HT1080 (cell line): ENCODE results near the gene FGFR1OP2. TPM values are rescaled to one million over a fixed set of nuclear protein-coding genes. Genes with fewer than 3 reads are reported as not detected.

ENCODE experiments used
- DNase-seq: peaks from one replicate; pipeline ENCODE4 v3.0.0-alpha.2; 2015; ENCODE audit warnings: low read depth
- total RNA-seq: library from RNA; depleted of rRNA; stranded (reverse); fragments of >200 nt; shearing (Covaris generic); gene quantifications from 2 replicates; pipeline ENCODE4 v1.2.3, GENCODE V29; 2014; rRNA removed

FGFR1OP2 gene
- total RNA-seq, 1 experiment from 2014 or later, result 56.5 TPM

- no peak for DNase-seq
These were observed 63.4 kb downstream of the FGFR1OP2 start for GRCh38 chr12:27001663-27002062.

- no peak for DNase-seq
These were observed 63.9 kb downstream of the FGFR1OP2 start for GRCh38 chr12:27002141-27002540.

DNA sequence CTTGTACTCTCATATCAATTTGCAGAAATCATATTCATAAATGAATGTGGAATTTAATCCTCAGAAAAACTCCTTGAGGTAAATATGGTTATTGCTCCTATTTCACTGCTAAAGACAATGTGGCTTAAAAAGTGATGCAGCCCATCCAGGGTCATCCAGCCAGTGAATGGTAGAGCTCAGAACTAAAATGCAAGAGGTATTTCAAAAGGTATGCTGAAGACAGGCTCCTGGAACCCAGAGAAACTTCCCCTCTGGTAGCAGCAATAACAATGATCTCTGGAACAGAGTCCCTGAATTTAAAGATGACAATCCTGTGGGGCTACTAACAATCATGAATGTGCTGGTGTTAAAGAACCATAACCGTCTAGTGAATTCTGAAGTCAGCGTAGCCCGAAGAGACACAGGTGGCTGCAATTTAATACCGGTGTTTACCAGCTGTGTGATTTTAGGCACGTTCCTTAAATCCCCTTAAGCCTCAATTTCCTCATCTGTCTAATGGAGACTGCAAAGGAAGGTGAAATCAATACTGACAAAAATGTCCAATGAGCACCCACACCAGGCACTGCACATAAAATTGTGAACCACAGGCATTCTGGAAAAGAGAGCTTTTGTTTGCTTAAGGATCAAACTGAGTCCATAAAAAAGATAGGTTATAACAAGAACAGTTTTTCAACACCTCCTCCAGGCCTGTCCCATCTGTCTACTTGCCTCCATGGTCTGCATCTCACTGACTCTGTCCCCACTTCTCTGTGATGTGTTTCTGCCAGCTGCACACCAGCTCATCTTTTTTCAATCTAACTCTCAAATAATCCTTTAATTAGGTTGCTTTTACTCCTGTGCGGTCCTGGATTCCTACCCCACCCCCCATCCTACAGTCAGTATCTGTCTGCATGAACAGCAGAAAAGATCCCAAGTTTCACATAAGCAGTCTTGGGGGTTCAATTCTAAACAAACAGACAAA is 65.4 kb downstream of the FGFR1OP2 start:
- no peak for DNase-seq

GRCh38 chr12:27005495-27005894 is 67.2 kb downstream of the FGFR1OP2 start:
- no peak for DNase-seq

DNA sequence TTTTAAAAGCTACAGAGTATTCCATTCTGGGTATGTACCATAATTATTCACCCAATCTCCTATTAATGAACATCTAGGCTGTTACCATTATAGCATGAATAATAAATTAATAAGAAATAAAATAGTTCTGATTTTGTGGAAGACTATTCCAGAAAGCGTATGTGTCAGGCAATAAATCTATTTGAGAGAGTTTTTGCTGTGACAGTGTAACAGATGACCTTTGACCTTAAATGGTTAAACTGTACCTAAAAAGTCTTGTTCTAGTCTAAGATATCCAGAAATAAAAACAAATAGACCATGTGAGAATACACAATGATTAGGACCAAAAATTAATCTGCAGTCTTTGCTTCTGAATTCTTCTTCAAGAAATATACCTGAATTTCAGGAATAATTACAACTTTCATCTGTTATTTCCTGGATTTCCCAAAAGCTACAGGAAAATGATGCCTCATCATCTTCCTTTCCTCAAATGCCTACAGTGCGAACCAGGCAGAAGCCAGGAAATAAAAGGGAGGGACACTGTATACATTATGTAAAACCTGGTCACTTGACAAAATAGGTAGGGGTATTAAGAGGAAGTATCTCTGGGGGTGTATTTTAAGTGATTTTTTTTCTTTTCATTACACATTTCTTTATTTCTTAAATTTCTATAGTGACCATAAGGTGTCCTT is 68.7 kb downstream of the FGFR1OP2 start:
- no peak for DNase-seq

GRCh38 chr12:27008081-27008480 is 69.8 kb downstream of the FGFR1OP2 start:
- DNase-seq, result no peak

DNA sequence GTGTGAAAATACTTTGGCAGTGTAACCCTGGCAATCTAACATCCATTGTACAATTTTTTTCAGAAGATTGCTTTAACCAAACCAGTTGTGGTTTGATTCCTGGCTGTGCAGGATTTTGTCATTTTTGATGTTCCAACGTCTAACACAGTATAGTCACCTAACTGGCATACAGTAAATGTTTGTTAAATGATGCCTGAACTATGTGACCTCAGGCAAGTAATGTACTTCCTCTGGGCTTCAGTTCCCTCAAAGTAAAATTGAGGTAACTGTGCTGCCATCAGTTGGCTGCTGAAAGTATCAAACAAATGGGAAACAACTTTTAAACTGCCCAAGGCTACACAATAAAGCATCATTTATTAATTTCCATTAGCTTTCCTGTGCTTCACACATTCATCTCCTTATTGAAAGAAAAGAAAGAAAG is 71.6 kb downstream of the FGFR1OP2 start:
- DNase-seq, result no peak

GRCh38 chr12:27012239-27012981 is 74.1 kb downstream of the FGFR1OP2 start:
- DNase-seq, result no peak

- no peak for DNase-seq
These were observed 74.6 kb downstream of the FGFR1OP2 start for GRCh38 chr12:27012982-27013255.

- DNase-seq, result peak; percentile 46
These were observed 75.4 kb downstream of the FGFR1OP2 start for GRCh38 chr12:27013611-27014084.

DNA sequence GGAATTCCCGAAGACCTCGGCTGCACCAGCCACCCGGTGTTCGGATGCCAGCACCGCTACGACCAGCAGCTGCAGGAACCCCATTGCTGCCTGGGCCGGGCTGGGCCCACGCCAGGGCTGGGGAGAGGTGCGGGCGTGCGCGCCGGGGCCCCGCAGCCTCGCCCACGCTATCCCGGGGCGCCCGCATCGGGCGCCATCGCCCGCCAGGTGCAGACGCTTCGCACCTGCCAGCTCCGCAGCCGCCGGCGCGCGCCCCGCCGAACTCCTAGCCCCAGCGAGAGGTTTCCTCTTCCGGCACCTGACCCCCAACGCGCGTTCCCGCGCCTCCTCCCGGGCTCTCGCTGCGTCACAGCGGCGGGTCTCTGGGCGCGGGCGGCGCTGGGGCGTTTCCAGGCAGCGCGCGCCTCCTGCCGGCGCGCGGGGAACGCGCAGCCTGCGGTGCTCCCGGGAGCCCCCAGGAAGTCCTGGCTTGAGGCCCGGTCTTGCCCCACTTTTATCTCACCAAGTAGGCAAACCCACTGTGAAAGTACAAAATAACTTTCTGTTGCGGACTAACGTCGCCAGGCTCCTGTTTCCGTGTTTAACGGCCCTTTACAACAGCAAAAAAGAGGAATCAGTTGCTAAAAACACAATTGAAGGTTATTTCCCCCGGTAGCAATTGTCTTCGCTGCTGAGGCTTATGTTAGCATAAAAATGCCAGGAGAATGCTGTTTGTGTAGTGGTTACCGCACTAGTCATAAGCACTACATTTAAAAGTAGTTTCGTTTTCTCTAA is 76.0 kb downstream of the FGFR1OP2 start, which contains the start of gene TM7SF3:
Gene TM7SF3 (minus strand): TSS at position 300 of the 774 bp plus-strand sequence. CDS start 216 bp downstream, at position 84.
- DNase-seq, result peak; percentile 89

DNA sequence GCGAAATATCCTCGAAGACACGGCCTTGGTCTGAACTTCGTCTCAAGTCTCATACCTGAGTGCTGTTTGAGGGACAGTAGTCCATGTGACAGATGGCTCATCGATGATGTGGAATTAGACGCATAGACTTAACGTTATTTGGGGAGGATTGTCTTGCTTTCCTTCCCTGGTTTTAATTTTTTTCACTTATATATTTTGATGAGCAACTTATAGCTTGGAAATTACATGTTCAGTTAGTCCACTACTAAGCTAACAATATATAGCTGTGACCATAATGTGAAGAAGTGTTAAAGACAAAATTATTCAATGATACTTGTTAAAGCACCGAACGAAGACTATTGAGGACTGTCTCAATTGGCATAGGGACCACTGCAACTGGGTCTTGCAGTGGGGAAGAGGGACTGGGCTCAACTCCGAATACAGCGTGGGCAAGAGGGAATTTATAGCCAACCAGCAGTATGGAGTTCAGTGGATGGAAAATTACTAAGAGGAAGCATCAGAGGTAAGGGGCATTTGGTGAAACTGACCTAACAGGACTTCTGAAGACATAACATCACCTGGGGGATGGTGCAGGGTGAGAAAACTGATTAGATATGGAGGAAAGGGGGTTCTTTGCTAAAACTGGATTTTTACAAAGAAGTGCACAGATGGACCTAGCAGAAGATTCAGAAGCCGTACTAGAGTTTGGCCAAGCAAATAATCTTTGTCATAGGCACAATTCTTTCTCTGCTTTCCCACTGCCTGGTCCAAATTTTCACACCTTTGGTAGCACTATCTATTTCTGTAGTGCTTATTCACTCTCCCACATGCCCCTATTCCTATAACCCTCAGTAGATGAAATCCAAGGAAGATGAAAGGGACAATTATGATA is 76.8 kb downstream of the FGFR1OP2 start:
- DNase-seq, result no peak

DNA sequence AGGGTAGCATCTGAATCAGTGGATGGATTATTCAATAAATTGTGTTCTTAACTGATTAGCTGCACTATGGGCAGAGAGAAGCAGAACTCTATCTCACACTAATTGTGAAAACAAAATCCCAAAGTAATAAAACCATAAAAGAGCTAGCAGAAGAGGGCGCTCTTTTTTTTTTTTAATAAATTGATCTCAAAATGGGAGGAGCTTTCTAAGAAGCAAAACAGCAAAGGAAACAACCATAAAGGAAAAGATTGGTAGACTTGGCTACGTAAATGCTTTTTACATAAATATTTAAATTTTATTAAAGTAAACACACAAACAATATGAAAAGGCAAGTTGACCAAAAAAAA is 77.4 kb downstream of the FGFR1OP2 start:
- peak; percentile 53 for DNase-seq

Other genes with a start within 250 kb of the FGFR1OP2 start
- gene ITPR2, start 105.3 kb upstream of the FGFR1OP2 start, total RNA-seq, result 4.9 and 9.3 TPM in 2 replicates
- 49.8 and 50.9 TPM in 2 replicates for gene INTS13, start 489 bp upstream of the FGFR1OP2 start, total RNA-seq
- gene TM7SF3, start 75.9 kb downstream of the FGFR1OP2 start, total RNA-seq, result 136 and 144 TPM in 2 replicates
- gene MED21, start 84.1 kb downstream of the FGFR1OP2 start, total RNA-seq, result 52.8 and 59.8 TPM in 2 replicates
- gene C12orf71, start 144.1 kb downstream of the FGFR1OP2 start, total RNA-seq, result not detected in 2 replicates